Right cardiac atrium (tissue), 5 donors: Measurements from ENCODE around the gene ASB9. TPM values are rescaled to one million over a fixed set of nuclear protein-coding genes. Genes with fewer than 3 reads are reported as not detected.

Source experiments
- ATAC-seq, 2 donors: fragments of 200-7000 bp; cut with Tn5 transposase; one replicate each; pipeline versions ENCODE4 v1.8.0 to v1.9.1; 2020; ENCODE audit warnings: moderate library complexity in 2 of 2, mild to moderate bottlenecking in 1 of 2
- DNase-seq, 3 donors: peaks; one replicate each; pipeline ENCODE4 v3.0.0-alpha.2; 2020
- H3K27ac ChIP-seq: one replicate; pipeline ENCODE4 v1.5.1; 2013; ENCODE audit warnings: mild to moderate bottlenecking, low read length, control low read depth, moderate library complexity
- H3K27me3 ChIP-seq: one replicate; pipeline ENCODE4 v1.6.1; 2013; ENCODE audit not compliant: control insufficient read depth, insufficient read depth
- H3K4me1 ChIP-seq: one replicate; pipeline ENCODE4 v1.6.1; 2013; ENCODE audit warnings: low read length; ENCODE audit not compliant: control insufficient read depth, insufficient read depth
- H3K4me3 ChIP-seq: one replicate; pipeline ENCODE4 v1.5.1; 2013; ENCODE audit warnings: low read length, control low read depth
- H3K9me3 ChIP-seq: one replicate; pipeline ENCODE4 v1.6.1; 2013; ENCODE audit warnings: low read length; ENCODE audit not compliant: control insufficient read depth
- whole genome bisulfite sequencing: extraction: QIAGEN DNeasy Blood & Tissue Kit; methylation state at CpG from one replicate; pipeline ENCODE4 v1.1.7; 2013; 5-methylcytosine and 5-hydroxymethylcytosine counted together
- intact Hi-C, 4 donors: fragments of 100-400 bp; cut with DNase I; formaldehyde crosslinking; loops; one replicate each; pipeline versions ENCODE4 v1.11.0 to v1.14.0; 2022 to 2023
- polyA plus RNA-seq: library from polyadenylated mRNA; stranded (reverse); fragments of 200-250 nt; gene quantifications from one replicate; pipeline ENCODE4 v1.2.3, GENCODE V29; 2013
- total RNA-seq, 4 donors: library from RNA; stranded (reverse); fragmentation: NEBNext Ultra II Directional; extraction: Animal tissue kit (Norgen Biotek cat#: 25700); gene quantifications; one replicate each; pipeline ENCODE4 v1.2.1, GENCODE V29; 2021
- donor health status: healthy with polysubstance abuse.
- donor health status: DM: no; HTN: yes; CAD: no.
- donor health status: DM: no; HTN: no; CAD: no.
- donor health status: DM: no; HTN: yes; CAD: no; lungs with severe emphysema.
- donor health status: DM: yes; HTN: yes; CAD: no.

The ASB9 gene
- total and polyA plus RNA-seq, 5 donors, result 0.89 to 2.0 (median 0.96) TPM

GRCh38 chrX:15241301-15241700, 28.6 kb downstream of the ASB9 start:
- DNase-seq (no peak), ATAC-seq (peak in 1 of 2 donors; percentile 64)
- intact Hi-C loops, result loop anchor here in 2 of 4 donors (5.0 to 10.0 kb wide), 2 partner anchors 1196 to 1199 kb away; no protein-coding TSS in a partner anchor
- WGBS, result 38% methylated on average over 3 of the region's 3 CpGs
- no peak overlapping the region for H3K4me3 ChIP-seq
- H3K27me3 ChIP-seq, result no peaks in the 10 kb centered on the region
- H3K9me3 ChIP-seq, result no peaks in the 10 kb centered on the region
- no peaks in the 10 kb centered on the region for H3K4me1 ChIP-seq
- H3K27ac ChIP-seq, result no peak overlapping the region

DNA sequence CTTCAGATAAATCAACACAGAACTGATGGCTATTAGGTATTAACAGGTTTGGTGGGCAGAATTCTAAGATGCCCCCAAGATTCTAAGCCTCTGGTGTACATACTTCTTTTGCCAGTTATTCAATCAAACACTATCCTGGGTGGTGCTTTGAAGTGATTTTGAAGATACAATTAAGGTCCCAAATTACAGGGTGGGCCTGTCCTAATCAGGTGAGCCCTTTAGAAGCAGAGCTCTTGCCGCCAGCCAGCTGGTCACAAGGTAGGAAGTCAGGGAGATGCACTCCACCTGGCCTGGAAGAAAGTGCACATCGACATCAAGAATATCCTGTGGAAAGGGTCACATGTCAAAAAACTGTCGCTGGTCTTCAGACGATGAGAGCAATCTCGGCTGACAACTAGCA, 29.5 kb downstream of the ASB9 start:
- Histone ChIP-seq H3K27ac (no peak overlapping the region), H3K9me3 (no peaks in the 10 kb centered on the region), H3K4me3 (no peak overlapping the region), H3K27me3 (no peaks in the 10 kb centered on the region), H3K4me1 (no peaks in the 10 kb centered on the region)
- 89% methylated on average over 5 of the region's 5 CpGs for whole genome bisulfite sequencing
- no peak for DNase-seq
- no peak for ATAC-seq
- intact Hi-C loops, result loop anchor here in 2 of 4 donors (5.0 to 10.0 kb wide), 2 partner anchors 1196 to 1198 kb away; no protein-coding TSS in a partner anchor

GRCh38 chrX:15236146-15236545, 33.7 kb downstream of the ASB9 start:
- ATAC-seq (no peak), DNase-seq (no peak)
- Histone ChIP-seq H3K4me3 (no peak overlapping the region), H3K4me1 (no peaks in the 10 kb centered on the region), H3K27ac (no peak overlapping the region), H3K9me3 (no peaks in the 10 kb centered on the region), H3K27me3 (no peaks in the 10 kb centered on the region)
- 97% methylated on average over 3 of the region's 3 CpGs for WGBS
- intact Hi-C loops, result no loop called here

DNA sequence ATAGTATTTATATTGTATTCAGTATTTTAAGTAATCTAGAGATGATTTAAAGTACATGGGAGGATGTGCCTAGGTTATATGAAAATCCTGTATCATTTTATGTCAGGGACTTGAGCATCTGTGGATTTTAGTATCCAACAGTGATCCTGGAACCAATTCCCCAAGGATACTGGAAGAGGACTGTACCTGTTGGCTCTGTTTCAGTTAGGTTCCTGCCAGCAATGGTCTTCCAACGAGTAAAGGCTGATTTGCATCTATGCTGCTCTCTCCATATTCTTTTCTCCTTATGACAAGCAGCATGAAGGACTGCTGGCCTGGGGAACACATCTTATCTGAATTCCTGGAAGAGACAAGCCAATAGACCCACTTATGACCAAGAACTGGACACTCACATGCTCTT, 34.9 kb downstream of the ASB9 start:
- Histone ChIP-seq H3K27ac (no peak overlapping the region), H3K4me1 (no peaks in the 10 kb centered on the region), H3K9me3 (no peaks in the 10 kb centered on the region), H3K4me3 (no peak overlapping the region), H3K27me3 (no peaks in the 10 kb centered on the region)
- WGBS, result 51% methylated on average over 1 of the region's 1 CpG
- no peak for DNase-seq
- intact Hi-C loops, result no loop called here
- ATAC-seq, result no peak

DNA sequence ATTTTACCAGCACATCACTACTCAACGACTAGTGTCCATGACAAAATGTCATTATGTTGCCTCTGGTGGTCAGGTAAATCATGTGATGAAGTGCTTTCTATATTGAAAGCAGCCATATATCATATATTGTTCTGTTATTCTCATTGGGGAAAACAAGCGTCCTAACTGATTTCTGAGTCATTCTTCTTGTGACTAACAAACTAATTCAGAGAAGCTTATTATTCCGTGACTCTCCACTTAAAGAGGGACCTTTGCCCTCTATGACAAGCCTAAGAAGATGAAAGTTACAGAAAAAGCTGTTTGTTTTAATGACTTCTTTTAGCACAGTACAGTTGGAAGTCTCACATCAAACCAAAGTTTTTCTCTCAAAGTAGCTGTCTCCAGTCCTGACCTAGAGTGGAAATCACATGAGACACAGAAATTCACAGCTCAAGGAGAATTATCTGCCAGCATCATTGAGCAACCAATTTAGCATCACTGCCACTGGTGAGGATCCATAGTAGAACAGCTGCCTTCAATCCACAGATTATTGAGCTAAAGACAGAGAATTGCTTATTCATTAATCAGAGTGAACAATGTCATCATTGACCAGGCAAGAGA, 36.4 kb downstream of the ASB9 start:
- 71% methylated on average over 3 of the region's 3 CpGs for WGBS
- no peaks in the 10 kb centered on the region for H3K9me3 ChIP-seq
- no peak for DNase-seq
- no peak overlapping the region for H3K4me3 ChIP-seq
- no peak overlapping the region for H3K27ac ChIP-seq
- intact Hi-C loops, result no loop called here
- no peak for ATAC-seq
- H3K4me1 ChIP-seq, result no peaks in the 10 kb centered on the region
- no peaks in the 10 kb centered on the region for H3K27me3 ChIP-seq

- ATAC-seq (no peak), DNase-seq (no peak)
- WGBS, result 86% methylated on average over 1 of the region's 1 CpG
- Histone ChIP-seq H3K9me3 (no peaks in the 10 kb centered on the region), H3K27ac (no peak overlapping the region), H3K4me3 (no peak overlapping the region), H3K4me1 (no peaks in the 10 kb centered on the region), H3K27me3 (no peaks in the 10 kb centered on the region)
- intact Hi-C loops, result no loop called here
Measured at GRCh38 chrX:15224747-15225146, 45.1 kb downstream of the ASB9 start.

- no peaks in the 10 kb centered on the region for H3K27me3 ChIP-seq
- H3K27ac ChIP-seq, result no peak overlapping the region
- H3K4me3 ChIP-seq, result no peak overlapping the region
- H3K4me1 ChIP-seq, result no peaks in the 10 kb centered on the region
- no peak for DNase-seq
- intact Hi-C loops, result no loop called here
- H3K9me3 ChIP-seq, result no peaks in the 10 kb centered on the region
- ATAC-seq, result no peak
Measured at GRCh38 chrX:15221321-15221720, 48.6 kb downstream of the ASB9 start.

DNA sequence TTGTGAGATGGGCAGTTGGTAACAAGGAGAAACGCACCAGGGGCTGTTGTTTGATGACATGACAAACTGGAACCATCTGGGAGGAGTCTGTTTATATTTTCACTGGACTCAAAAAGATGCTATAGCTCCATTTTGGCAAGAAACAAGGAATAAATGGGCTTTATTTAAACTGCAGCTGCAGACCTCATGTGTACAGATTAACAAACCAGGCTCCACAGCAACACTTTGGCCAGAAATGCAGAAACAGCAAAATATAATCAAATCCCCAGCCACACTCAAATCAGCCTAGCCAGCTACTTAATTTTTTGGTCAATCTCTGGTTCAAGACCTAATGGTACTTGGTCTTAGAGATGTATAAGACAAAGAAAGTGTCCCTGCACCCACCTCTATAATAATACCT, 52.7 kb downstream of the ASB9 start:
- no peak overlapping the region for H3K27ac ChIP-seq
- intact Hi-C loops, result no loop called here
- no peak overlapping the region for H3K4me3 ChIP-seq
- no peak for ATAC-seq
- H3K4me1 ChIP-seq, result no peaks in the 10 kb centered on the region
- WGBS, result 50% methylated on average over 1 of the region's 1 CpG
- DNase-seq, result no peak
- H3K9me3 ChIP-seq, result no peaks in the 10 kb centered on the region
- H3K27me3 ChIP-seq, result no peaks in the 10 kb centered on the region

GRCh38 chrX:15216280-15216679, 53.6 kb downstream of the ASB9 start:
- ATAC-seq (no peak), DNase-seq (no peak)
- no peaks in the 10 kb centered on the region for H3K9me3 ChIP-seq
- H3K27me3 ChIP-seq, result no peaks in the 10 kb centered on the region
- H3K4me1 ChIP-seq, result no peaks in the 10 kb centered on the region
- intact Hi-C loops, result no loop called here
- 88% methylated on average over 1 of the region's 1 CpG for WGBS
- H3K27ac ChIP-seq, result no peak overlapping the region
- no peak overlapping the region for H3K4me3 ChIP-seq

GRCh38 chrX:15215366-15215765, 54.5 kb downstream of the ASB9 start:
- intact Hi-C loops, result no loop called here
- no peaks in the 10 kb centered on the region for H3K9me3 ChIP-seq
- H3K27me3 ChIP-seq, result no peaks in the 10 kb centered on the region
- no peak overlapping the region for H3K27ac ChIP-seq
- no peaks in the 10 kb centered on the region for H3K4me1 ChIP-seq
- H3K4me3 ChIP-seq, result no peak overlapping the region
- DNase-seq (no peak), ATAC-seq (no peak)
- 93% methylated on average over 2 of the region's 2 CpGs for WGBS

DNA sequence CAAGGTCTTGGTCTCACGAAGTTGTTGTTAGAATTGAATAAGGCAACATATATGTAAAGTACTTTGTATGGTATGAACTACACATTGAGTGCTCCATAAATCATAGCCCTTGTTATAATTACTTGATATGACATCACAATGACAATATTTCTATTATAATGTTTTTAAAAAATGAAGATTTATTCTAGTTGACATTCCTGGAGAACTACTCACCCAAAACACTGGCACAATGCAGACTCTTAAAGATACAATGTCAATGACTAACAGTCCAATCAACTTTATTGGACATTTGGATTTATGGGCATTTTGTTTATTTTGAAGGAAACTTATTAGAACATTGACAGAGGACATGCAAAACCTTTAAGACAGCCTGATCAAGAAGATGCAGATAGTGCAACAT, 55.3 kb downstream of the ASB9 start:
- H3K4me3 ChIP-seq, result no peak overlapping the region
- H3K9me3 ChIP-seq, result no peaks in the 10 kb centered on the region
- no peak for DNase-seq
- no peak for ATAC-seq
- H3K27me3 ChIP-seq, result no peaks in the 10 kb centered on the region
- intact Hi-C loops, result no loop called here
- 52% methylated on average over 1 of the region's 1 CpG for WGBS
- H3K27ac ChIP-seq, result no peak overlapping the region
- no peaks in the 10 kb centered on the region for H3K4me1 ChIP-seq

DNA sequence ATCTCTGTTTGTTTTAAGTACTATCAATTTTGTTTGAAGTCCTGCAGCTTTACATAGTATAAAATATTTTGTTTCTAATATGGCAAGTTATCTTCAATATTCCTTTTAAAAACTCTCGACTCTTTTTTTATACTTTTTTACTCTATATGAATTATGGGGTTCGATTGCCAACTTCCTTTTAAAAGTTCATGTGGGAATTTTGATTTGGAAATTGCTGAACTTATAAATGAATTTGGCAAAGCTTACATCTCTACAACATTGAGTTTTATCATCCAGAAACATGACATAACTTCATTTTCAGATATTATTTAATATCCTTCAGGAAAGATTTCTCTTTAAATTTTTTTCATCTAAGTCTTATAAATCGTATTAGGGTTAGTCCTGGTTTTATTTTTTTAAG, 60.8 kb downstream of the ASB9 start:
- 63% methylated on average over 3 of the region's 3 CpGs for whole genome bisulfite sequencing
- intact Hi-C loops, result no loop called here
- Histone ChIP-seq H3K27me3 (no peaks in the 10 kb centered on the region), H3K9me3 (no peaks in the 10 kb centered on the region), H3K4me3 (no peak overlapping the region), H3K4me1 (no peaks in the 10 kb centered on the region), H3K27ac (no peak overlapping the region)
- ATAC-seq, result no peak
- no peak for DNase-seq
